Memory B cell (primary cell): ENCODE results near the gene SNX20.

Experiments used
- ATAC-seq: fragments of 150-1000 bp; cut with Tn5 transposase; 2 replicates; pipeline ENCODE4 v1.10.0; 2021; ENCODE audit warnings: low read depth, mild to moderate bottlenecking, moderate library complexity
- DNase-seq, 2 donors: peaks; one replicate each; pipeline ENCODE4 v3.0.0; 2022; ENCODE audit warnings: low spot score in 2 of 2
- H3K27ac Mint-ChIP-seq: one replicate; pipeline ENCODE4 v1.8.0; 2022; ENCODE audit warnings: mild to moderate bottlenecking, moderate library complexity, mixed read lengths
- H3K27me3 Mint-ChIP-seq: one replicate; pipeline ENCODE4 v1.8.0; 2022; ENCODE audit warnings: mixed read lengths
- H3K36me3 Mint-ChIP-seq: one replicate; pipeline ENCODE4 v1.8.0; 2022; ENCODE audit warnings: mild to moderate bottlenecking, mixed read lengths
- H3K4me1 Mint-ChIP-seq: one replicate; pipeline ENCODE4 v1.8.0; 2022; ENCODE audit warnings: mixed read lengths
- H3K4me3 Mint-ChIP-seq: one replicate; pipeline ENCODE4 v1.8.0; 2022; ENCODE audit warnings: mild to moderate bottlenecking, moderate library complexity, mixed read lengths
- H3K9me3 Mint-ChIP-seq: one replicate; pipeline ENCODE4 v1.8.0; 2022; ENCODE audit warnings: mixed read lengths

SNX20 gene

DNA sequence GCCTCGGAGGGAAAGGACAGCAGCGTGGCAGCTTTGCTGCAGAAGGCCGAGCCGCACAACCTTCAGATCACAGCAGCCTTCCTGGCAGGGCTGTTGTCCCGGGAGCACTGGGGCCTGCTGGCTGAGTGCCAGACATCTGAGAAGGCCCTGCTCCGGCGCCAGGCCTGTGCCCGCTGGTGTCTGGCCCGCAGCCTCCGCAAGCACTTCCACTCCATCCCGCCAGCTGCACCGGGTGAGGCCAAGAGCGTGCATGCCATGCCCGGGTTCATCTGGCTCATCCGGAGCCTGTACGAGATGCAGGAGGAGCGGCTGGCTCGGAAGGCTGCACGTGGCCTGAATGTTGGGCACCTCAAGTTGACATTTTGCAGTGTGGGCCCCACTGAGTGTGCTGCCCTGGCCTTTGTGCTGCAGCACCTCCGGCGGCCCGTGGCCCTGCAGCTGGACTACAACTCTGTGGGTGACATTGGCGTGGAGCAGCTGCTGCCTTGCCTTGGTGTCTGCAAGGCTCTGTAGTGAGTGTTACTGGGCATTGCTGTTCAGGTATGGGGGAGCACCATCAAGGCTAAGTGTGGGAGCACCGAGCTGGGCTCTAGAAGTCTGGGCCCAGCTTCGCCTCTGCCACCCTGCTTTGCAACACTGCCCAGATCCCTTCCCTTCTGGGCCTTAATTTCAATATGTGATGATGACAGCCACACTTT lies 30.9 kb upstream of the SNX20 start:
- no peak overlapping the region for H3K4me3 Mint-ChIP-seq
- no peaks in the 10 kb centered on the region for H3K27me3 Mint-ChIP-seq
- peaks cover 26% of the 10 kb centered on the region for H3K4me1 Mint-ChIP-seq
- DNase-seq, result no peak
- no peak for ATAC-seq
- no peaks in the 10 kb centered on the region for H3K36me3 Mint-ChIP-seq
- H3K9me3 Mint-ChIP-seq, result no peaks in the 10 kb centered on the region
- H3K27ac Mint-ChIP-seq, result no peak overlapping the region

DNA sequence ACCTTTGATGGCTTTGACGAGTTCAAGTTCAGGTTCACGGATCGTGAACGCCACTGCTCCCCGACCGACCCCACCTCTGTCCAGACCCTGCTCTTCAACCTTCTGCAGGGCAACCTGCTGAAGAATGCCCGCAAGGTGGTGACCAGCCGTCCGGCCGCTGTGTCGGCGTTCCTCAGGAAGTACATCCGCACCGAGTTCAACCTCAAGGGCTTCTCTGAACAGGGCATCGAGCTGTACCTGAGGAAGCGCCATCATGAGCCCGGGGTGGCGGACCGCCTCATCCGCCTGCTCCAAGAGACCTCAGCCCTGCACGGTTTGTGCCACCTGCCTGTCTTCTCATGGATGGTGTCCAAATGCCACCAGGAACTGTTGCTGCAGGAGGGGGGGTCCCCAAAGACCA lies 29.9 kb upstream of the SNX20 start:
- no peak overlapping the region for H3K4me3 Mint-ChIP-seq
- ATAC-seq, result no peak
- peaks cover 26% of the 10 kb centered on the region for H3K4me1 Mint-ChIP-seq
- no peak for DNase-seq
- no peaks in the 10 kb centered on the region for H3K36me3 Mint-ChIP-seq
- no peaks in the 10 kb centered on the region for H3K27me3 Mint-ChIP-seq
- H3K27ac Mint-ChIP-seq, result no peak overlapping the region
- H3K9me3 Mint-ChIP-seq, result no peaks in the 10 kb centered on the region

DNA sequence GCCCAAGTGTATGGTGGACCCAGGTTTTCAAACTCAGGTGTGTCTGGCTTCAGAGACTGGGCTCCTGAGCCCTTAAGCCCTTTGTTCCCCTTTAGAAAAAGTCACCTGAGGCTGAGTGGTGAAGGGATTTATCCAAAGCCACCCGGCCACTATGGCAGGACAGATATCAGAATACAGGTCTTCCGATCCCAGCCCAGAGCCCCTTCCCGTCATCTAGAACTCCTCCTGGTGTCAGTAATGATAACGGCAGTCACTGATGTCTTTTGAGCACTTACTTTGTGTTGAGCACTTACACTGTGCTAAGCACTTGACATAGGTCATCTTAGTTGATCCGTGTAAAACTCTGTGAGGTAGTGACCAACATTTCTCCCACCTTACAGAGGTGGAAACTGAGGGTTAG lies 28.9 kb upstream of the SNX20 start:
- Mint-ChIP-seq H3K27ac (no peak overlapping the region), H3K9me3 (peaks cover 8% of the 10 kb centered on the region), H3K4me1 (peaks cover 24% of the 10 kb centered on the region), H3K36me3 (peaks cover 7% of the 10 kb centered on the region), H3K4me3 (peak overlapping the region; percentile 27), H3K27me3 (no peaks in the 10 kb centered on the region)
- ATAC-seq, result no peak
- DNase-seq, result no peak

DNA sequence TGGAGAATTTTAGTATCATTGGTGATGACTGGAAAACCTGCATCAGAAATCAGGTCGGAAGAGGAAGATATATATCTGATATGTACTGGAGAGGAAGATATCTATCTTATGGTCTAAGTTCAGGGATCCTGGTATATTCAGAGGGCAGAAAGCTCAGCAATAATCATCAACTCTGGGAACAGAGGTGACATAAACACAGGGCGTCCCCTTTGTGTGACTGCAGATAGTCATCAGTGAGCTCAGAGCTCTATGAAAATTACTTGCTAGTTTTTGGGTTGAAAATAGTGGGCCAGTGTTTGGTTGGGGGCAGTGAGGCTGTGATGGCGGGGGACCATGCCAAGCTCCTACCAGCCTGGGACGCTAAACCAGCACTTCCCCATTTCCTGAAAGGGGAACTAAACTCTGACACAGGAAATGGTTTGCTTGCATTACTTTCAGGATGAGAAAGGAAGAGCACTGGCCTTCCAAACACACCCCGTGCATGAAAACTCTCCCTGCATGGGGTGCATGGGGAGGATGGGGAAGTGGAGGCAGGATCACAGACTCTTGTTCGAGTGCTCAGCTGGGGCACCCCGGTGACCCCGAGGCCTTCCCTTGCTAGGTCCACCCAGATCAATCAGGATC lies 28.1 kb upstream of the SNX20 start:
- peaks cover 21% of the 10 kb centered on the region for H3K4me1 Mint-ChIP-seq
- peak overlapping the region; percentile 15 for H3K4me3 Mint-ChIP-seq
- no peaks in the 10 kb centered on the region for H3K27me3 Mint-ChIP-seq
- peaks cover 10% of the 10 kb centered on the region for H3K9me3 Mint-ChIP-seq
- H3K27ac Mint-ChIP-seq, result peak overlapping the region; percentile 41
- ATAC-seq, result peak; percentile 81
- H3K36me3 Mint-ChIP-seq, result peaks cover 11% of the 10 kb centered on the region
- DNase-seq, result no peak

DNA sequence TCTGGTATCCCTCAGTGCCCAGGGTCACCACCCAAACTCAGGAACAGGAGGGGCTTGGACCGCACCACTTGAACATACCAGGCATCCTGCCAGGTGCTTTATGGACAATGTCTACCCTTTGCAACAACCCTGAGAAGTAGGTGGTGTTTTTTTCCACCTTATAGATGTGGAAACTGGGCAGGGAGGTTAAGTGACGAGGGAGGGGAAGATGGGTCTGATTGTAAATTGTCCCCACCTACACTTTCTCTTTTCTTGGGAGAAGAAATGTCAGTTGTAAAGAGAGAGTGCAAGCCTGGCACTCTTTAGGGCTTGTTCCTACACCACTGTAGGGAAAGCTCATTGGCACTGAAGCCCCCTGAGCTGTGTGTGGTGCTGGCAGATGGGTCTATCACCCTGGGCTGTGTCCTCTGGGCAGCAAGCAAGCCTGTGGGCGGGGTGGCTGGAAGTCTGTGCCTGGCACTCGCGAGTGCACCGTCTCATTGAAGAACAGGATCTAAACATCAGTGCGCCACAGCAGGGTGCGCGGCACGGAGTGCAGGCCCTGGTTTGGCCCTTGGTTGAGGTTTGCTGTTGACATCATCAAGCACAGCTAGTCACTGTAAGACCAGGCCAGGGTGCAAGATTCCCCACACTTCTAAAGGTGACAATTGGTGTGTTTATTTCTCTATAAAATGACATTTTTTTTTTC lies 27.4 kb upstream of the SNX20 start:
- peaks cover 14% of the 10 kb centered on the region for H3K9me3 Mint-ChIP-seq
- ATAC-seq, result no peak
- peaks cover 20% of the 10 kb centered on the region for H3K4me1 Mint-ChIP-seq
- no peak overlapping the region for H3K4me3 Mint-ChIP-seq
- no peaks in the 10 kb centered on the region for H3K27me3 Mint-ChIP-seq
- no peak overlapping the region for H3K27ac Mint-ChIP-seq
- peaks cover 12% of the 10 kb centered on the region for H3K36me3 Mint-ChIP-seq
- DNase-seq, result no peak

DNA sequence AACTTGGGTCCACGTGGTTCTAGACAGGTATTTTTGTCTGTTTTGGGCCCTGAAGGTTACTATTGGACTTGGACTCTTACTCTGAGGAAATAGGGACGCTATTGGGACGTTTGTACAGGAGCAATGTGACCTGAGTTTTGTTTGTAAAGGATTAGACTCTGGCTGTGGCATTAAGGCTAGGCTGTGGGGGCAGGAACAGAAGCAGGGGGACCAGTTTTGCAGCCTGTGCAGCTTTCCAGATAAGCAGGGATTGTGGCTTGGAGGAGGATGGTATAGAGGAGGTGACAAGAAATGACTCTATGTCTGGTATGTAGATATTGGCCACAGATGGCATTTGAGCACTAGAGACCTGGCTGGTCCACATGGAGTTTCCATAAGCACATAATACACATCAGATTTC lies 25.1 kb upstream of the SNX20 start:
- peaks cover 15% of the 10 kb centered on the region for H3K4me1 Mint-ChIP-seq
- peaks cover 14% of the 10 kb centered on the region for H3K9me3 Mint-ChIP-seq
- no peaks in the 10 kb centered on the region for H3K27me3 Mint-ChIP-seq
- ATAC-seq (no peak), DNase-seq (no peak)
- H3K4me3 Mint-ChIP-seq, result no peak overlapping the region
- peaks cover 12% of the 10 kb centered on the region for H3K36me3 Mint-ChIP-seq
- H3K27ac Mint-ChIP-seq, result no peak overlapping the region

DNA sequence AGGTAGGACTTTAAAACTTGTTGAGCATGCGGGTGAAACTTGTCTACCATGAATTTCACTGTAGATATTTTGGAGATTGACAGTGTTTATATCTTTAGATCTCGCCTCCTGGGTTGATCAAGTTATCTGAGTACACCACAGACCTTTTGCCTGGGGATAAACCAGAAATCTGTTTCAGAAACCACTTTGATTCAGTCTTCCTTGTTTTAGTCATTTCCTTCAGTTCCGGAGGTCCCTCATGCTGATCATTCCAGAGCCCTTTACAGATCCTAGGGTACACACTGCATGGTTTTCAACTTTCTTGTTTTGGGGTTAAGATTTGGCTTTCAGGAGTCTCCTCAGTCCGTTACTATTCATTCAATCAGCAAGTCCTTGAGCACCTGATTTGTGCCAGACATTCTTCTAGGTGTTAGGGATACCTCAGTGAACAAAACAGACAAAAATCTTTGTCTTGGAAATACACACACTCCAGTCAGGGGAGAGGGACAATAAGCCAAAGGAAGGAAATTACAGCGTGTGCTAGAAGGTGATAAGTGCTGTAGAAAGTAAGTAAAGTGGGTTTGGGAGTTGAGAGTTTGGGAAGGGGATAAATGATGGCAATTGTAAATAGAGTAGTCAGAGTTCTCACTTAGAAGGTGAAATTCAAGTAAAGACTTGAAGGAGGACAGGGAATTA lies 24.5 kb upstream of the SNX20 start:
- no peak for DNase-seq
- Mint-ChIP-seq H3K27ac (no peak overlapping the region), H3K27me3 (no peaks in the 10 kb centered on the region), H3K4me1 (peaks cover 15% of the 10 kb centered on the region), H3K9me3 (peaks cover 14% of the 10 kb centered on the region), H3K4me3 (no peak overlapping the region), H3K36me3 (peaks cover 12% of the 10 kb centered on the region)
- no peak for ATAC-seq

DNA sequence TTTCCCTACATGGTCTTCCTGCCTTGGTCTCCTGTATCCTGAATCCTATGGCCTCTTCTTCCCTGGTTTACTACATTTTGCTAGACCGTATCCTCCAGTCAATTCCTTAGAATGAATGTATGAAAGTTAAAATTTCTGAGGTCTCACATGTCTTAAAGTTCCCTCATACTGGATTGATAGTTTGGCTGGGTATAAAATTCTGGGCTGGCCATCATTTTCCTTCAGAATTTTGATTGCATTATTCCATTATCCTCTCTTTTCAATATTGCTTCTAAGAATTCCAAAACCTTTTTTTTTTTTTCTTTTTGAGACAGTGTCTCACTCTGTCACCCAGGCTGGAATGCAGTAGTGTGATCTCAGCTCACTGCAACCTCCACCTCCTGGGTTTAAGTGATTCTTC lies 23.1 kb upstream of the SNX20 start:
- DNase-seq, result no peak
- Mint-ChIP-seq H3K27me3 (no peaks in the 10 kb centered on the region), H3K4me3 (no peak overlapping the region), H3K36me3 (peaks cover 12% of the 10 kb centered on the region), H3K9me3 (peaks cover 14% of the 10 kb centered on the region), H3K27ac (no peak overlapping the region), H3K4me1 (peaks cover 8% of the 10 kb centered on the region)
- no peak for ATAC-seq

DNA sequence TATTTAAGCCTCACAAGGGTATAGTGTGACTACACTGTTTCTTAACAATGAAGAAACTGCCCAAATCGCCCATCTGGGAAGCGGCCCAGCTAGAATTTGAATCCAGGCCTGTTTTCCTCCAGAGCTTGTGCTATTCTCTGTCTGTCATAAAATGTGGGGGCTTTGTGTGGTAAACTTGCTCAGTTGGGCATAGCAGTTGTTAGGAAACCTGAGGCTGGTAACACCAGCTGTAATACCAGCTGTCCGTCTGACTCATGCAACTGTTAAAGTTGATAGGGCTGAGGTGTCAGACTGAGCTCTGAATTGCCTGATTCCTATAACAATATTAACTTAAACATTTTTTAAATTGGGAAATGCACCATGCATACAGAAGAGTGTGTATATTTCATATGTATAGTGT lies 21.6 kb upstream of the SNX20 start:
- DNase-seq (no peak), ATAC-seq (no peak)
- H3K9me3 Mint-ChIP-seq, result peaks cover 14% of the 10 kb centered on the region
- H3K36me3 Mint-ChIP-seq, result peaks cover 12% of the 10 kb centered on the region
- H3K4me1 Mint-ChIP-seq, result peaks cover 13% of the 10 kb centered on the region
- H3K27me3 Mint-ChIP-seq, result no peaks in the 10 kb centered on the region
- H3K27ac Mint-ChIP-seq, result no peak overlapping the region
- H3K4me3 Mint-ChIP-seq, result no peak overlapping the region

DNA sequence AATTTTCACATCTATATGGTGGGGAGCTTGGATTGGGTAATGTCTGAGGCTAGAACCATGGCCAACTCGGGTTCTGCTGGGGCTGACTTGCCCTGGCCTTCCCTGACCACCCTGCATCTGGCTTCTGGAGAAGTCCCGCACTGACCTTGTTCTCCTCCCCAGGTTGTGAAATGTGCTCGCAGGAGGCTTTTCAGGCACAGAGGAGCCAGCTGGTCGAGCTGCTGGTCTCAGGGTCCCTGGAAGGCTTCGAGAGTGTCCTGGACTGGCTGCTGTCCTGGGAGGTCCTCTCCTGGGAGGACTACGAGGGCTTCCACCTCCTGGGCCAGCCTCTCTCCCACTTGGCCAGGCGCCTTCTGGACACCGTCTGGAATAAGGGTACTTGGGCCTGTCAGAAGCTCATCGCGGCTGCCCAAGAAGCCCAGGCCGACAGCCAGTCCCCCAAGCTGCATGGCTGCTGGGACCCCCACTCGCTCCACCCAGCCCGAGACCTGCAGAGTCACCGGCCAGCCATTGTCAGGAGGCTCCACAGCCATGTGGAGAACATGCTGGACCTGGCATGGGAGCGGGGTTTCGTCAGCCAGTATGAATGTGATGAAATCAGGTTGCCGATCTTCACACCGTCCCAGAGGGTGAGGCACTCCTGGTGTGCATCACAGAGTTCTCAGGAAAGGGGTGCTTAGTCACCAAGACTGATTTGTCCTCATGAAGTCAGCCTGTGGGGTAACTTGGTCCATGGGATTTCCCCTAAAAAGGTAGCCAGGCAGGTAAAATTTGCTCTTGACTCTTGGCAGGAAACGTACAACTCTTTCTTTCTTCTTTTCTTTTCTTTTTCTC lies 18.4 kb upstream of the SNX20 start:
- Mint-ChIP-seq H3K4me3 (no peak overlapping the region), H3K27me3 (no peaks in the 10 kb centered on the region), H3K27ac (peak overlapping the region; percentile 45), H3K36me3 (peaks cover 2% of the 10 kb centered on the region), H3K4me1 (peaks cover 31% of the 10 kb centered on the region), H3K9me3 (peaks cover 4% of the 10 kb centered on the region)
- DNase-seq, result no peak
- no peak for ATAC-seq

DNA sequence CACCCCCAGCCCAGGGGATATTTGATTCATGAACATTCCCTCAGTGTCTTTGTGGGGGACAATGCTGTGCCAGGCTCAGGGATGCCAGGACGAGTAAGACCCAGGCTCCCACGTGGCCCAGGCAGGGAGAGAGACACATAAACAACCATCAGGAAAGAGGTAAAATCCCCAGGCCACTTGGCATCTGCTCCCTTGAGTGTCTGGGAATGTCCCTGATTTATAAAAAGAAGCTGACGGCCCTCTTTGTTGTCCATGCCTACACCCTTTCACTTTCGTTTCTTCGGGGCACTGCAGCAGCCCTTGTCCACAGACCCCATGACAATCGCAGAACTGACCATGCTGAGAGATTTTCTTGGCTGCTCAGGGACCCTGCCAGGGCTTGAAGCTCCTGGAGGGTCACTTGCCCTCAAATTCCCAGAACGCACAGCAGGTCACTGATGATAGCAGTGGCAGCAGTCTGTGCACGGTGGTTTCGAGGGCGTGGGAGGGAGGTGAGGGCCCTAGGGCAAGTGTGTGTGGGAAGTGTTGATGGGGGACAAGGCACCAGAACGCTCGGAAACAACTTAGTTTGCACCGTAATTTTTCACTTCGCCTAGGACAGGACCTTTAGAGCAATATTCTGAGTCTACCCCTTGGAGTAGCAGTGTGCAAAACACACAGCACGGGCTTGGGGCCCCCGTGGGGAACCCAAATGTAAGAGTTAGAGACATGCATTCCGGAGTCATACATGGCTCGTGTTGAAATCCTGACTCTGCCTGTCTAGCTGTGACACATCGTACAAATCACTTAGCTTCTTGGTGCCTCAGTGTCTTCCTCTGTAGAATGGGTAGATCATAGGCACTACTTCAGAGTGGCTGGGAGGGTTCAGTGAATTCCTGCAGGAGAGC lies 17.0 kb upstream of the SNX20 start:
- DNase-seq (peak; percentile 32 to 48), ATAC-seq (peak; percentile 74)
- Mint-ChIP-seq H3K4me3 (peak overlapping the region; percentile 90), H3K4me1 (peaks cover 39% of the 10 kb centered on the region), H3K9me3 (no peaks in the 10 kb centered on the region), H3K27me3 (no peaks in the 10 kb centered on the region), H3K36me3 (no peaks in the 10 kb centered on the region), H3K27ac (peak overlapping the region; percentile 92)

DNA sequence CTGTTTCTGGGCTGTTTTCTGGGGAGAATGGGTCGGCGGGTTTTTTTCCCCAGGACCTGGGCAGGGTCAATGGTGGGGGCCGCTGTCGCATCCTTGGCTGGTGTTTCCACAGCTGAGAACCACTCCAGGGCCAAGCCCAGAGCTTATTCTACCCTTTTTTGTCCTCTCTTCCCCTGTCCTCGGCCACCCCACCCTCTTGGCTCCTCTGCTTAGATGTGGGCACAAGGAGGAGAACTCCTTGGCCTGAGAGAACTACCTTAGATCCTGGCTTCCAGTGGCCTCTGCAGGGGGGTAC lies 16.3 kb upstream of the SNX20 start:
- peak overlapping the region; percentile 90 for H3K4me3 Mint-ChIP-seq
- peaks cover 6% of the 10 kb centered on the region for H3K27me3 Mint-ChIP-seq
- DNase-seq (no peak), ATAC-seq (no peak)
- H3K36me3 Mint-ChIP-seq, result no peaks in the 10 kb centered on the region
- H3K4me1 Mint-ChIP-seq, result peaks cover 47% of the 10 kb centered on the region
- H3K9me3 Mint-ChIP-seq, result no peaks in the 10 kb centered on the region
- H3K27ac Mint-ChIP-seq, result peak overlapping the region; percentile 92
